Endothelial cell of umbilical vein (primary cell): ENCODE results near the gene IL32. TPM values are rescaled to one million over a fixed set of nuclear protein-coding genes. Genes with fewer than 3 reads are reported as not detected.

Source experiments
- BruUV-seq: library from RNA; stranded (reverse); fragments of 400-500 nt; replicated peaks from 2 replicates; lab custom pipeline; 2021; lab: Mats Ljungman, UMichigan
- CTCF ChIA-PET: fragments of 300-600, 350-600 bp; sonication (Branson Sonifier 250); formaldehyde crosslinking; loops from one replicate; lab custom pipeline; 2021; ENCODE audit warnings: antibody characterized with exemption, inconsistent platforms; lab: Charles Lee
- POLR2A ChIA-PET: fragments of 300-600, 350-600 bp; sonication (Branson Sonifier 250); formaldehyde crosslinking; loops from one replicate; lab custom pipeline; 2021; ENCODE audit warnings: antibody characterized with exemption, inconsistent platforms; lab: Charles Lee
- DNase-seq: peaks from one replicate; pipeline ENCODE4 v3.0.0-alpha.2; 2011; ENCODE audit warnings: low read depth, low spot score
- FAIRE-seq: peaks from 2 replicates; lab custom pipeline; 2011; peaks lifted over from hg19 to GRCh38; lab: Jason Lieb, UNC
- H2AFZ ChIP-seq: 2 replicates; pipeline ENCODE4 v1.6.0; 2012; ENCODE audit warnings: low read depth, low read length, control low read depth, inconsistent platforms
- H3K27ac ChIP-seq: 2 replicates; pipeline ENCODE4 v1.5.1; 2011; ENCODE audit warnings: low read depth, mild to moderate bottlenecking, control low read depth, low read length, moderate library complexity; ENCODE audit not compliant: insufficient read depth
- H3K27me3 ChIP-seq, 2 experiments: 2 replicates each; pipeline versions ENCODE4 v1.6.0 to v1.6.1; 2011; ENCODE audit warnings: low read length in 2 of 2, mixed read lengths in 1 of 2; ENCODE audit not compliant: control insufficient read depth in 2 of 2, insufficient read depth in 2 of 2
- H3K36me3 ChIP-seq, 2 experiments: 2 replicates in 1 of 2; 3 replicates in 1 of 2; pipeline ENCODE4 v1.5.1; 2011; ENCODE audit warnings: low read length in 2 of 2, mild to moderate bottlenecking in 1 of 2, moderate library complexity in 1 of 2; ENCODE audit not compliant: control insufficient read depth in 2 of 2, insufficient read depth in 2 of 2; ENCODE audit errors: extremely low read depth in 1 of 2
- H3K4me1 ChIP-seq: 3 replicates; pipeline ENCODE4 v1.5.1; 2011; ENCODE audit warnings: mild to moderate bottlenecking, low read length; ENCODE audit not compliant: control insufficient read depth, insufficient read depth; ENCODE audit errors: extremely low read depth
- H3K4me2 ChIP-seq: 2 replicates; pipeline ENCODE4 v1.6.1; 2011; ENCODE audit warnings: low read length, control low read depth, mixed read lengths; ENCODE audit not compliant: insufficient read depth
- H3K4me3 ChIP-seq, 3 experiments: fragments of 200-600 bp in 1 of 3; sonication (generic), shearing (Covaris generic) in 1 of 3; replicated peaks in 1 of 3; 2 replicates each; pipeline ENCODE4 v1.5.1; 2011 to 2016; ENCODE audit warnings: control low read depth in 3 of 3, low read length in 3 of 3, mild to moderate bottlenecking in 2 of 3, inconsistent platforms in 1 of 3, low read depth in 1 of 3, moderate library complexity in 1 of 3; ENCODE audit not compliant: insufficient read depth in 1 of 3
- H3K79me2 ChIP-seq: 2 replicates; pipeline ENCODE4 v1.6.0; 2012; ENCODE audit warnings: low read length, inconsistent platforms; ENCODE audit not compliant: control insufficient read depth, insufficient read depth
- H3K9ac ChIP-seq: replicated peaks from 2 replicates; pipeline ENCODE3; 2011; ENCODE audit warnings: low read length, control low read depth; ENCODE audit not compliant: insufficient read depth; ENCODE audit errors: extremely low read depth
- H3K9me1 ChIP-seq: replicated peaks from 3 replicates; pipeline ENCODE4 v1.6.0; 2011; ENCODE audit warnings: mild to moderate bottlenecking, low read length; ENCODE audit not compliant: control insufficient read depth, insufficient read depth; ENCODE audit errors: extremely low read depth
- H3K9me3 ChIP-seq: replicated peaks from 2 replicates; pipeline ENCODE4 v1.5.1; 2012; ENCODE audit warnings: low read length, inconsistent platforms; ENCODE audit not compliant: control insufficient read depth, insufficient read depth
- H4K20me1 ChIP-seq: replicated peaks from 2 replicates; pipeline ENCODE3; 2011; ENCODE audit warnings: mild to moderate bottlenecking, low read length; ENCODE audit not compliant: control insufficient read depth, insufficient read depth; ENCODE audit errors: extremely low read depth
- EZH2 ChIP-seq: IDR thresholded peaks from 2 replicates; pipeline ENCODE4 v1.6.1; 2012; ENCODE audit warnings: borderline replicate concordance, low read depth, mild to moderate bottlenecking, moderate library complexity, low read length, inconsistent platforms; ENCODE audit not compliant: severe bottlenecking
- FOS ChIP-seq: IDR thresholded peaks from 2 replicates; pipeline ENCODE4 v1.6.1; 2011; ENCODE audit warnings: mild to moderate bottlenecking, low read length, moderate library complexity, borderline replicate concordance; ENCODE audit not compliant: insufficient read depth
- GATA2 ChIP-seq: IDR thresholded peaks from 2 replicates; pipeline ENCODE4 v1.7.0; 2011; ENCODE audit warnings: low read depth, mild to moderate bottlenecking, moderate library complexity, mixed read lengths, low read length; ENCODE audit not compliant: insufficient read length, insufficient read depth
- JUN ChIP-seq: IDR thresholded peaks from 2 replicates; pipeline ENCODE4 v1.6.1; 2011; ENCODE audit warnings: borderline replicate concordance, low read depth; ENCODE audit not compliant: insufficient read length, insufficient read depth
- MYC ChIP-seq: IDR thresholded peaks from one replicate; pipeline ENCODE4 v1.6.1; 2011; ENCODE audit warnings: mild to moderate bottlenecking, low read depth, low read length
- POLR2A ChIP-seq: IDR thresholded peaks from 2 replicates; pipeline ENCODE4 v1.6.1; 2012; ENCODE audit warnings: low read depth, mild to moderate bottlenecking, control low read depth, low read length
- POLR2AphosphoS5 ChIP-seq: IDR thresholded peaks from 2 replicates; pipeline ENCODE4 v1.6.1; 2012; ENCODE audit warnings: low read depth, mild to moderate bottlenecking, control low read depth, low read length, moderate library complexity; ENCODE audit not compliant: insufficient read depth
- dilution Hi-C: fragments of 300-500 bp; cut with MboI; formaldehyde crosslinking; loops from one replicate; pipeline ENCODE4 v1.15.0; 2019; ENCODE audit warnings: low sequenced_read_pairs; ENCODE audit not compliant: extremely low pct_ligation_motif_present
- intact Hi-C: fragments of 100-400 bp; cut with micrococcal nuclease; formaldehyde crosslinking; loops from one replicate; pipeline ENCODE4 v1.10.0; 2022
- polyA plus RNA-seq, 4 experiments: library from polyadenylated mRNA; depleted of rRNA in 3 of 4; stranded (reverse) in 3 of 4; unstranded in 1 of 4; fragments of >200 nt; gene quantifications; 2 replicates each; pipeline versions ENCODE4 v1.2.1 to v1.2.3, GENCODE V29; 2011 to 2012; ENCODE audit warnings: missing spikeins in 1 of 4
- total RNA-seq: library from RNA; stranded (reverse); gene quantifications from 2 replicates; pipeline ENCODE4 v1.2.3, GENCODE V29; 2021
- TF ChIP-seq, protein P1 (sequence below), 2 donors: IDR thresholded peaks; 1 replicate in 1 of 2; 2 replicates in 1 of 2; pipeline ENCODE4 v1.5.1; 2011; ENCODE audit warnings: low read length in 2 of 2, mild to moderate bottlenecking in 2 of 2, moderate library complexity in 2 of 2, control low read depth in 1 of 2, inconsistent platforms in 1 of 2, low read depth in 1 of 2; ENCODE audit not compliant: insufficient read depth in 1 of 2; ENCODE audit errors: extremely low read depth in 1 of 2
- TF ChIP-seq, protein P2 (sequence below): IDR thresholded peaks from 2 replicates; pipeline ENCODE4 v1.6.1; 2011; ENCODE audit not compliant: insufficient read depth, insufficient read length

IL32 gene
- total and polyA plus RNA-seq, 2 donors (not counting 3 experiments of a cell fraction or from before 2014, with no cell fraction given), result 55.7 to 336 TPM

DNA sequence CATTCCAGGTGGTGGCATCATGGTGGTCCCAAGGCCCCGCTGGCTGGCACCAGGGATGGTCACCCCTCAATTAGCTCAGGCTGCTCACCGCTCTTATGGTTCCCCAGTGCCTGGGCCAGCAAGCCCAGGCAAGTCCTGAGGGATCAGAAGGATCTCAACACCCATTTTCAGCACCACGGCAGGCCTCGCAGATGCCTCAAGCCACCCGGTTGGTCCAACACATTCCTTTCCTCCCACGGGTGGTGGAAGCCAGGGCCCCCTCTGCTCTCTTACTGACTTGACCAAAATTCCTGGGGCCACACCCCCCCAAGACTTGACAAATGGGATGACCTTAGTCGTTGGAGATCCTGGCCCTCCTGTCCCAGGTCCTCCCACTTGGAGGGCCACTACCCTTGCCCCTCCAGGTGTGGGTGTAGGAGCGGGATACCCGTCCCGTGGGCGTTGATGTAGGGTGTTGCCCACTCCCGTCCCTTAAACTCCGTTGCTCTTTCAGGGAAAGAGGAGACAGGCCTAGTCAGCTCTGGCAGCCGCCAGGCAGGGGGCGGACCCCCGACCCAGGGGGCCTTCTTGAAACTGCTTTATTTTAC, 52.9 kb downstream of the IL32 start:
- no peak overlapping the region for H2AFZ ChIP-seq

More for the DNA sequence above, 52.9 kb downstream of the IL32 start:
- TF ChIP-seq POLR2AphosphoS5 (no peak), FOS (no peak), EZH2 (no peak), POLR2A (no peak), GATA2 (no peak), JUN (no peak), MYC (no peak)
- TF ChIP-seq, protein P1, sequence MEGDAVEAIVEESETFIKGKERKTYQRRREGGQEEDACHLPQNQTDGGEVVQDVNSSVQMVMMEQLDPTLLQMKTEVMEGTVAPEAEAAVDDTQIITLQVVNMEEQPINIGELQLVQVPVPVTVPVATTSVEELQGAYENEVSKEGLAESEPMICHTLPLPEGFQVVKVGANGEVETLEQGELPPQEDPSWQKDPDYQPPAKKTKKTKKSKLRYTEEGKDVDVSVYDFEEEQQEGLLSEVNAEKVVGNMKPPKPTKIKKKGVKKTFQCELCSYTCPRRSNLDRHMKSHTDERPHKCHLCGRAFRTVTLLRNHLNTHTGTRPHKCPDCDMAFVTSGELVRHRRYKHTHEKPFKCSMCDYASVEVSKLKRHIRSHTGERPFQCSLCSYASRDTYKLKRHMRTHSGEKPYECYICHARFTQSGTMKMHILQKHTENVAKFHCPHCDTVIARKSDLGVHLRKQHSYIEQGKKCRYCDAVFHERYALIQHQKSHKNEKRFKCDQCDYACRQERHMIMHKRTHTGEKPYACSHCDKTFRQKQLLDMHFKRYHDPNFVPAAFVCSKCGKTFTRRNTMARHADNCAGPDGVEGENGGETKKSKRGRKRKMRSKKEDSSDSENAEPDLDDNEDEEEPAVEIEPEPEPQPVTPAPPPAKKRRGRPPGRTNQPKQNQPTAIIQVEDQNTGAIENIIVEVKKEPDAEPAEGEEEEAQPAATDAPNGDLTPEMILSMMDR (IDR thresholded peaks at IDR 0.05; ENCODE audit: extremely low read depth in 1 of 2, insufficient read depth in 1 of 2, low read depth in 1 of 2, low read length in 2 of 2), result no peak
- TF ChIP-seq, protein P2, sequence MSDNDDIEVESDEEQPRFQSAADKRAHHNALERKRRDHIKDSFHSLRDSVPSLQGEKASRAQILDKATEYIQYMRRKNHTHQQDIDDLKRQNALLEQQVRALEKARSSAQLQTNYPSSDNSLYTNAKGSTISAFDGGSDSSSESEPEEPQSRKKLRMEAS, result no peak
- Histone ChIP-seq H3K79me2 (peaks cover 5% of the 10 kb centered on the region), H3K9me3 (no peaks in the 10 kb centered on the region), H3K4me2 (no peak overlapping the region), H3K4me3 (no peak overlapping the region), H3K27ac (no peak overlapping the region), H3K36me3 (peaks cover 4 to 28% of the 10 kb centered on the region in 2 experiments), H3K9ac (no peak overlapping the region), H3K4me1 (peaks cover 7% of the 10 kb centered on the region), H3K9me1 (no peaks in the 10 kb centered on the region), H3K27me3 (no peaks in the 10 kb centered on the region), H4K20me1 (no peaks in the 10 kb centered on the region)
- CTCF ChIA-PET, result interaction anchor here (1.3 to 4.9 kb wide), 6 partner anchors 11 to 87 kb away, joined by 4 to 26 read pairs (median 10); no protein-coding TSS in a partner anchor
- no TSS peak for BruUV-seq
- intact Hi-C loops, result no loop called here
- POLR2A ChIA-PET, result no interaction called here
- DNase-seq (no peak), FAIRE-seq (no peak)
- dilution Hi-C loops, result no loop called here
